Measurements from ENCODE around the gene RASAL2. TPM values are rescaled to one million over a fixed set of nuclear protein-coding genes. Genes with fewer than 3 reads are reported as not detected.

RASAL2 gene
- total RNA-seq, 2 experiments from 2014 or later = not detected

DNA sequence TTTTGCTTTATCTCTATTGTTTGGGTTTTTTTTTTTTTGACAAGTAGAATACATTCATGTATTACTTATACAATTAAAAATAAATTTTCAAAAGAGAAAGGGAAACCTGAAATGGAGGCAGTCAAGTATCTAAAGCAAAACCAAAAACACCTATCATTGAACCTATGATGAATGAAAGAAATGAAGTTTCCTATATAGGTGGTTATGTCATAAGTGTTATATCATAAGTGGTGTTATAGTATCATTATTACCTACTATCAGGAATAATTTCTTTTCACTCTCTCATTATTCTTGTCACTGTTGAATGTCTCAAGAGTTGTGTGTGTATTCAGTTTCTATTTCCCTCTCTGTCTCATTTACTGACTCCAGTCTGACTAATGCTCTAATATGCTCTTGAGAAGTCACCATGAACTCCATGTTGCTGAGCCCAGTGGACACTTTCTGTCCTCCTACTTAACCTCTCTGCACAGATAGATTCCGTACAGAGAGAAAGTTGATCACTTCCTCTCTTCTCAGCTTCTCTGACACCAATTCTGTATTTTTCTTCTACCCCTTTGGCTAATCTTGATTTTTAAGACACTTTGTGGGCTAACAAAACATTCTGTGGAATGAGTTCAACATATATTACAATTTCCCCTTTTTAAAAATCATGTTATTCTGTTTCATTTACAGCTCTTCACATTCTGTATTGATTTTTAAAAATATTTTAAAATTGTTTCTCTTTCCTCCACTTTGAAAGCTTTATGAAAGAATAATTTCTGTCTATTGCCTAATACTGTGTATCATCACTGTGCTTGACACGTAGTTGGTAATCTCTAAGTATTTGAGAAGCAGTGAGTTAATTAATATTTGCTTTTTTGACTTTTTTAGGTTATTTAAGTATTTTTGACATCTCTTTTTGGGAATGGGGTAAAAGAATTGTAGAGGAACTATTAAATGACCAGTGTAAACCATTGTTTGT lies 50.1 kb downstream of the RASAL2 start:
- peaks cover 5% of the 10 kb centered on the region for H3K9me3 Mint-ChIP-seq
- DNase-seq = no peak
- no peak overlapping the region for H3K27ac Mint-ChIP-seq
- ChIA-PET POLR2A (no interaction called here), CTCF (no interaction called here)
- H3K4me3 Mint-ChIP-seq = no peak overlapping the region
- no peaks in the 10 kb centered on the region for H3K4me1 Mint-ChIP-seq
- H3K36me3 Mint-ChIP-seq (ENCODE audit: low read depth) = no peaks in the 10 kb centered on the region
- no peaks in the 10 kb centered on the region for H3K27me3 Mint-ChIP-seq

DNA sequence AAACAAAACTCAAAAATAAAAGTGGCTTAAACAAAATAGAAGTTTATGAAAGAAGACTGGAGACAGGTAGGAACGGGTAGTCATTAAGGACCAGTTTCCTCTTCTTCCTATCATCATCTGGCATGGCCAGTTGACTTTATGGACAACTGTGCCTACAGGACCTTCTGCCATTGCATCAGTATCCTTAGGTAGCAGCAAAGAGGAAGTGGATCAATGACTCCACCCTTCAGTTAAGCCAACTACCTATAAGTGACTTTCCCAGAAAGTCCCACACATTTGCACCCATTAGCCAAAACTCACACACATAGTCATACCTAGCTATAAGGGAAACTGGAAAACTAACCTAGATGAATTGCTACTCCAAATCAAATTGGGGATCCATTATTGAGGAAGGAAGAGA lies 51.7 kb downstream of the RASAL2 start:
- ChIA-PET POLR2A (no interaction called here), CTCF (no interaction called here)
- H3K36me3 Mint-ChIP-seq (ENCODE audit: low read depth) = no peaks in the 10 kb centered on the region
- no peaks in the 10 kb centered on the region for H3K27me3 Mint-ChIP-seq
- peaks cover 5% of the 10 kb centered on the region for H3K9me3 Mint-ChIP-seq
- no peaks in the 10 kb centered on the region for H3K4me1 Mint-ChIP-seq
- no peak overlapping the region for H3K4me3 Mint-ChIP-seq
- no peak for DNase-seq
- no peak overlapping the region for H3K27ac Mint-ChIP-seq

DNA sequence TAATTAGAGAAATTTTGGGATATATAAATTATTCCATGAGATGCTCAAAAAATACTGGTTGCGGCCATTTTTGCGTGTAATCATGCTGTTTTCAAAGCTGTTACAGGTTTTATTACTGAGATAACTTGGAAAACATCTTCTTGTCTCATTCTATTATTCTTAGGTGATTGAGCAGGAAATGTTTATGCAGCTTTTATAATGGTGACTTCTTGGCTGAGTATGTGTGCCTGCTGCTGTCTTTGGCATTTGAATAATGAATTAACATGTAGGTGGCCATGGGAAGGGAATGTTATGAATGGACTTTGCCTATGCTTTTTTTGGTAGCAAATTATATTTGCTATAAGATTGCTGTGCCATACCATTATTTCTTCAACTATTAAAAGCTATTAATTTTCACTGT lies 52.5 kb downstream of the RASAL2 start:
- H3K27me3 Mint-ChIP-seq = no peaks in the 10 kb centered on the region
- no peak overlapping the region for H3K27ac Mint-ChIP-seq
- POLR2A ChIA-PET = no interaction called here
- CTCF ChIA-PET = no interaction called here
- peaks cover 5% of the 10 kb centered on the region for H3K9me3 Mint-ChIP-seq
- H3K36me3 Mint-ChIP-seq (ENCODE audit: low read depth) = no peaks in the 10 kb centered on the region
- DNase-seq = no peak
- no peak overlapping the region for H3K4me3 Mint-ChIP-seq
- H3K4me1 Mint-ChIP-seq = no peaks in the 10 kb centered on the region

DNA sequence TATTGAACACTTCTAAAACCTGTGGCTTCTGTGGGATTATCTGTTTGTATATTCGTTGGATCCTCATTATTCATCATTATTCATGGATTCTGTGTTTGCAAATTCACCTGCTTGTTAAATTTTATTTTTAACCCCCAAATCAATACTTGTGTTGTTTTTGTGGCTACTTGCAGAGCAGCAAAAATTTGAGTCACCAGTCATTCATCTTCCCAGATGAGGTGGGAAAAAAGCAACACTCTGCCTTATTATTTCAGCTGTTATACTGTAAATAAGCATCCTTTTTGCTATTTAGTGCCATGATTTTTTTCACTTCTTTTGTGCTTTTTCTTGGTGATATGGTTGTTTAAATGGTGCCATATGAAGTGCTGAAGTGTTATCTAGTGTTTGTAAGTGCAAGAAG lies 56.7 kb downstream of the RASAL2 start:
- no peak for DNase-seq
- H3K9me3 Mint-ChIP-seq = no peaks in the 10 kb centered on the region
- H3K36me3 Mint-ChIP-seq (ENCODE audit: low read depth) = no peaks in the 10 kb centered on the region
- ChIA-PET CTCF (no interaction called here), POLR2A (no interaction called here)
- no peak overlapping the region for H3K27ac Mint-ChIP-seq
- no peaks in the 10 kb centered on the region for H3K4me1 Mint-ChIP-seq
- H3K27me3 Mint-ChIP-seq = no peaks in the 10 kb centered on the region
- H3K4me3 Mint-ChIP-seq = no peak overlapping the region

DNA sequence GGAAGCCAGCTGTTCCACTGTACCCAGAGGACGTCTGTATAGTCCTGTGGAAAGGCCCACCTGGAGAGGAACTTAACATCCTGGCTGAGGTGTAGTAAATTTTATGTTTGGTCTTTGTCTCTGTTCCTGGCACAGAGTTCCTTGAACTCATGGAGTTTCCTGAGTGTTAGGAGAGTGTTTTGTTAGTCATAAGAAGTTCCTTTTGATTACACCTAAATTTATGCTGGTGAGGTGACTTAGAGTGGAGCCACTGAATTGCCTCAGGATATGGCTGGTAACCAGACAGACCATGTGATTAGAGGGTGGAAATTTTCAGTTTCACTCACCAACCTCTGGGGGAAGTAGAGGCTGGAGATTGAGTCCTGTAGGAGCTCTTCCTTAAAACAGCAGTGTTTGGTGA lies 57.9 kb downstream of the RASAL2 start:
- no peaks in the 10 kb centered on the region for H3K9me3 Mint-ChIP-seq
- H3K27me3 Mint-ChIP-seq = no peaks in the 10 kb centered on the region
- H3K36me3 Mint-ChIP-seq (ENCODE audit: low read depth) = no peaks in the 10 kb centered on the region
- ChIA-PET CTCF (no interaction called here), POLR2A (no interaction called here)
- H3K4me1 Mint-ChIP-seq = no peaks in the 10 kb centered on the region
- no peak overlapping the region for H3K4me3 Mint-ChIP-seq
- DNase-seq = no peak
- H3K27ac Mint-ChIP-seq = no peak overlapping the region

DNA sequence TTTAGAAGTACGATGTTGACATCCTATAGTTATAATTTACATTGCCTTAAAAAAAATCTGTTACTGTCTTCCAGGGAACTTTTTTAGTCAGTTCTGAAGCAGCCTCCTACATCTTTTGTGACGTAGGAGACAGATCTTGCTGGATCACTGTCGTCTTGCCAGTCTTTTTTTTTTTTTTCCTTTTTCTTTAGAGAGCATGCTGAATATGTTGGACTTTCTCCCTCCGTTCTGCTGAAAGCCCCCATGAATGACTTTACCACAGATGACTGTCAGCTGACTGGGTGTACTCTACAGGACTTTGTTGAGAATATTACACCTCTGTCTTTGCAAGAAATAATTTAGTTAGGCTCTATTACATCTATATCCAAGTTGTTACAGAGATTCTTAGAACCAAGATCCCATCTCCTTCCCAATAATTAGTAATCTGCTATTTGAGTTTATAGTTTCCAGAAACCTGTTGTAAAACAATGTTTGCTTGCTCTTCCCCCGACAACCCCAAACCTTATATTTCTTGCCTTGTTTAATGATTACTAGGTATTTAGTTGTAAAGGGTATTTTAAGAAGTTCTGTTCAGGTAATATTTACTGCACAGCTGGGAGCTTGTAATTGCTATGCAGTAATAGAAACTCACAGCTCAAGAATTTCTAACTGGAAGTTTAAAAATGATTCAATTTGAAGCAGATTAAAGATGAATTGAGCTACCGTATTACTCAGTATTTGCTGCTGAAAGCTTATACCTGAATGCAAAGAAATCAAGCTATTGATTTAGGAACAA lies 61.8 kb downstream of the RASAL2 start:
- no peak overlapping the region for H3K27ac Mint-ChIP-seq
- H3K4me3 Mint-ChIP-seq = no peak overlapping the region
- ChIA-PET CTCF (no interaction called here), POLR2A (no interaction called here)
- H3K9me3 Mint-ChIP-seq = no peaks in the 10 kb centered on the region
- no peaks in the 10 kb centered on the region for H3K36me3 Mint-ChIP-seq (ENCODE audit: low read depth)
- DNase-seq = no peak
- no peaks in the 10 kb centered on the region for H3K27me3 Mint-ChIP-seq
- no peaks in the 10 kb centered on the region for H3K4me1 Mint-ChIP-seq

DNA sequence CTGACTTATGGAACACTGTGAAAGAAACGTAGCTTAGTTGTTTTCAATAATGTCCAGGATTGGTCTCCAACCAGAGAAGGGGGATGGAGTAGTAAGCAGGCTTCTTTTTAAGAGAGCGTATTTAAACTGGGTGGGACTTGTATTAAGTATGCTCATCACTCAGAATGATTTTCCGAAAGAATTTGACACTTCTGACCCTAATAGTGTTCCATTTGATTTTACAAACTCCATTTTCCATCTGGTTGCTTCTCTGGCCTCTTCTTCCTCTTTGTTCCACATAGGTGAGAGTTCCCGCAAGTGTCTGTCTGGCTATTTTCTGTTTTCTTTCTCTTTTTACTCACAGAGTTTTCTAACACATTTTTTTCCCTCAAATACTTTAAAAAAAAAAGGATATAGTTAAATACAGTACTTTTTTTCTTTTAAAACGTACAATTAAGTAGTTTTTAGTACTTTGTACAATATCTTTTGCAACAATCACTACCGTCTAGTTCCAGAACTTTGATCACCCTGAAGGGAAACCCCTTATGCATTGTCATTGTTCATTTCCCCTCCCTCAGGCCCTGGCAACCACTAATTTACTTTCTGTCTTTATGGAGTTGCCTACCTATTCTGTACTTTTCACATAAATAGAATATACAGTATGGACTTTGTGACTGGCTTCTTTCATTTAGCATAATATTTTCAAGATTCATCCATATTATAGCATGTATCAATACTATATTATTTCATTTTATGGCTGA lies 67.0 kb downstream of the RASAL2 start:
- CTCF ChIA-PET = no interaction called here
- H3K4me1 Mint-ChIP-seq = no peaks in the 10 kb centered on the region
- POLR2A ChIA-PET = no interaction called here
- H3K27ac Mint-ChIP-seq = no peak overlapping the region
- no peak overlapping the region for H3K4me3 Mint-ChIP-seq
- H3K9me3 Mint-ChIP-seq = no peaks in the 10 kb centered on the region
- no peak for DNase-seq
- H3K27me3 Mint-ChIP-seq = no peaks in the 10 kb centered on the region
- H3K36me3 Mint-ChIP-seq (ENCODE audit: low read depth) = no peaks in the 10 kb centered on the region

DNA sequence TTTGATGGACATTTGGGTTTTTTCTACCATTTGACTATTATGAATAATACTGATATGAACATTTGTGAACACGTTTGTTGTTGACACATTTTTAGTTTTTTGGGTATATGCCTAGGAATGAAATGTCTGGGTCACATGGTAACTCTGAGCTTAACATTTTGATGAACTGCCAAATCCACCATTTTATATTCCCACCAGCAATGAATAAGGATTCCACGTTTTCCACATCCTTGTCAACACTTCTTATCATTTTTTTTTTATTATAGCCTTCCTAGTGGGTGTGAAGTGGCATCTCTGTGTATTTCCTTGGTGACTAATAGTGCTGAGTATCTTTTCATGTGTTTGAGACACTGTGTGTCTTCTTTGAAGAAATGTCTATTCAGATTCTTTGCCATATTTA lies 67.6 kb downstream of the RASAL2 start:
- H3K27me3 Mint-ChIP-seq = no peaks in the 10 kb centered on the region
- H3K4me1 Mint-ChIP-seq = no peaks in the 10 kb centered on the region
- ChIA-PET CTCF (no interaction called here), POLR2A (no interaction called here)
- H3K9me3 Mint-ChIP-seq = no peaks in the 10 kb centered on the region
- no peak overlapping the region for H3K27ac Mint-ChIP-seq
- H3K36me3 Mint-ChIP-seq (ENCODE audit: low read depth) = no peaks in the 10 kb centered on the region
- H3K4me3 Mint-ChIP-seq = no peak overlapping the region
- DNase-seq = no peak

DNA sequence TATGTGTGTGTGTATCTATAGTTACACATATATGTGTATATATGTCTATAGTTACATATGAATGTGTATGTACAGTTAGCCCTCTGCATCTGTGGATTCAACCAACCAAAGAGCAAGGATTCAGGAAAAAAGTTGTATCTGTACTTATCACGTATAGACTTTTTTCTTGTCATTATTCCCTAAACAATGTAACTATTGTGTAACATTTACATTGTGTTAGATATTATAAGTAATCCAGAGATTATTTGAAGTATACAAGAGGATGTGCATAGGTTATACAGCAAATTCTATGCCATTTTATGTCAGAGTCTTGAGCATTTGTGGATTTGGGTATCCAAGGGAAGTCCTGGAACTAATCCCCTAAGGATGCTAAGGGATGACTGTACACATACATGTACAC lies 71.3 kb downstream of the RASAL2 start:
- no peak overlapping the region for H3K27ac Mint-ChIP-seq
- ChIA-PET CTCF (no interaction called here), POLR2A (no interaction called here)
- H3K36me3 Mint-ChIP-seq (ENCODE audit: low read depth) = no peaks in the 10 kb centered on the region
- H3K4me3 Mint-ChIP-seq = no peak overlapping the region
- no peaks in the 10 kb centered on the region for H3K4me1 Mint-ChIP-seq
- DNase-seq = no peak
- no peaks in the 10 kb centered on the region for H3K27me3 Mint-ChIP-seq
- no peaks in the 10 kb centered on the region for H3K9me3 Mint-ChIP-seq

DNA sequence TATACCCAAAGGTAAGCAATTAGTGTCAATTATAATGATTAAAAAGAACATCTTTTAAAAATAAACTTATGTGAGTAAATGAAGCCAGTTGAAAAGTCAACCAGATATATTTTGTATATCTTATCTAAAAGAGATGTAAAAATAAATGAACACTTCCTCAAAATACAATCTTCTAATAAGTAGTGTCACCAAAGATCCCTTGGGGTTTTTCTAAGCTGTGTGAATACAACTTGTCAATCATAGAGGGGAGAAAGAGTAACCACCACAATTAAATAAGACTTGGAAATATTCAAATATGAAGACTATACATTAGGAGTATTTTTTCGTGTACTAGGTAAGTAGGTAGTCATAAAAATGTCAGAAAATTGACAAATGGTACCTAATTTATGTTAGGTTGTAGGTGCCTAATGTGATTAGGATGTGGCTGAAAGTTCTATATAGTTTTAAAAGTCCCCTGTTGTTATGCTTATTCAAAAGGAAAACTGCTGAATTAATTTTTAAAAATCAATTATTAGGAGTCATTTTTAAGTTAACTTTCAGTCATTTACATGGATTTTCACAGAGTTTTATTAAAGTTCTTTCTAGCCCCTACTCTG lies 72.6 kb downstream of the RASAL2 start:
- no peak for DNase-seq
- no peak overlapping the region for H3K4me3 Mint-ChIP-seq
- no peaks in the 10 kb centered on the region for H3K27me3 Mint-ChIP-seq
- no peak overlapping the region for H3K27ac Mint-ChIP-seq
- H3K36me3 Mint-ChIP-seq (ENCODE audit: low read depth) = no peaks in the 10 kb centered on the region
- ChIA-PET CTCF (no interaction called here), POLR2A (no interaction called here)
- no peaks in the 10 kb centered on the region for H3K9me3 Mint-ChIP-seq
- no peaks in the 10 kb centered on the region for H3K4me1 Mint-ChIP-seq

DNA sequence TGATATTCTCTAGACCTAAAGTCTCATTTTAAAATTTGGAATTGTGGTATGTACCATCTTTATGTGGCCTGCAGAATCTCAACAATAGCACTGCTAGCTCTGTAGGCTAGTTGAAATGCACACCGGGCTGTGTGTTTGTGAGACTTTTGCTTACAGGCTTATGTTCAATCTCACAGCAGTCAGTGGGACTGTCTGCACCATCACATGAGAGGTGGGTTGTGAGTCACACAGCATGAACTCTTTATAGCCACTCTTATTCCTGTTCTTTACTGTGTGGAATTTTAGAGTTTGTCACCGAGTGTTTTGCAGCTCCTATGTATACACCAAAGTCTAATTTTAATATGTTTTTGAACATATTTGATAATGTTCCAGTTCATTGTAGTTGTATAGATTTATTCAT lies 74.6 kb downstream of the RASAL2 start:
- POLR2A ChIA-PET = no interaction called here
- Mint-ChIP-seq H3K27me3 (no peaks in the 10 kb centered on the region), H3K27ac (no peak overlapping the region), H3K9me3 (no peaks in the 10 kb centered on the region), H3K4me3 (no peak overlapping the region), H3K36me3 (ENCODE audit: low read depth) (no peaks in the 10 kb centered on the region), H3K4me1 (no peaks in the 10 kb centered on the region)
- CTCF ChIA-PET = no interaction called here
- DNase-seq = no peak

DNA sequence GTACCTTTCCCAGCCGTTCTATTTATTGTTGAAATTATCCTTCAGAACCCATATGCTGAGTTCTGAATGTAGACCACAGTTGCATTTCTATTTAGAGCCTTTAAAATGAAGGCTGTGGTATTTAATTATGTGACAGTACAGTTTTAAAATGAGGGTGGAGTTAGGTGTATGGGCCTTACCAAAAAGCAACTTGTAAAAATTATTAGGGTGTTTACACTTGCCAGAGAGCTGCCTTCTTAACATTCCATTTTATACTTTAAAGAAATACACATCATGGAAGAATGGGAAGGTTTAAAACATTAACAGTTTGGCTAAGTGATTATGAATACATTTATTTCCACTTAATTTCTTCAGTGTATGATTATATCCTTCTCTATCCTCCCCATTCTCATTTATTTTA lies 75.7 kb downstream of the RASAL2 start:
- POLR2A ChIA-PET = no interaction called here
- Mint-ChIP-seq H3K27me3 (no peaks in the 10 kb centered on the region), H3K9me3 (no peaks in the 10 kb centered on the region), H3K36me3 (ENCODE audit: low read depth) (no peaks in the 10 kb centered on the region), H3K4me1 (no peaks in the 10 kb centered on the region), H3K27ac (no peak overlapping the region), H3K4me3 (no peak overlapping the region)
- CTCF ChIA-PET = no interaction called here
- DNase-seq = no peak

DNA sequence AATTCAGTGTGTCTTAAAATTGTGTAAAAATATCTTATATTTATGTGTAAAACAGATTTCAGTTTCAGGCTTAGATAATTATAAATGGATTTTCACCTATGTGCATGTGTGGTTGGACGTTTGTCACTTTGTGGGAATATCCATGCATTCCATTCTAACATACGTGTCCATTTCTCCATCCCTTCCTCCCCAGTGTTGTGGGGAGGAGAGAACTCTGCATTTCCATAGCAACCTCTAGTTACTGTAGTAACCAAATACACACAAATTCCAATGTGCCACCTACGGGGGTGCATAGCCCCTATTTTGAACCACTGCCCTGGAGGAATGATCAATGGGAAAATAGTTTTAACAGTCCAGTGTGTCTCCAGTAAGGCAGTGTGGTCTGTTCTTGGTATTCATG lies 79.0 kb downstream of the RASAL2 start:
- no peak for DNase-seq
- CTCF ChIA-PET = no interaction called here
- H3K27ac Mint-ChIP-seq = no peak overlapping the region
- POLR2A ChIA-PET = no interaction called here
- H3K4me1 Mint-ChIP-seq = no peaks in the 10 kb centered on the region
- H3K27me3 Mint-ChIP-seq = no peaks in the 10 kb centered on the region
- H3K36me3 Mint-ChIP-seq (ENCODE audit: low read depth) = no peaks in the 10 kb centered on the region
- no peak overlapping the region for H3K4me3 Mint-ChIP-seq
- H3K9me3 Mint-ChIP-seq = peaks cover 2% of the 10 kb centered on the region

Data from activated CD4-positive, alpha-beta memory T cell treated with anti-CD3 and anti-CD28 coated beads, Interleukin-2, amount 10 ng/mL, durations not matched to agents 7 days and 5 days (primary cell).